ELR (cell line): ENCODE measurements around the gene MYH7B.
A peak's percentile ranks its signal among the peaks of the same experiment; 100 is the strongest.

Source experiments
- DNase-seq: peaks from one replicate; pipeline ENCODE4 v3.0.0-alpha.2; 2015; ENCODE audit warnings: low read depth

Gene MYH7B

DNA sequence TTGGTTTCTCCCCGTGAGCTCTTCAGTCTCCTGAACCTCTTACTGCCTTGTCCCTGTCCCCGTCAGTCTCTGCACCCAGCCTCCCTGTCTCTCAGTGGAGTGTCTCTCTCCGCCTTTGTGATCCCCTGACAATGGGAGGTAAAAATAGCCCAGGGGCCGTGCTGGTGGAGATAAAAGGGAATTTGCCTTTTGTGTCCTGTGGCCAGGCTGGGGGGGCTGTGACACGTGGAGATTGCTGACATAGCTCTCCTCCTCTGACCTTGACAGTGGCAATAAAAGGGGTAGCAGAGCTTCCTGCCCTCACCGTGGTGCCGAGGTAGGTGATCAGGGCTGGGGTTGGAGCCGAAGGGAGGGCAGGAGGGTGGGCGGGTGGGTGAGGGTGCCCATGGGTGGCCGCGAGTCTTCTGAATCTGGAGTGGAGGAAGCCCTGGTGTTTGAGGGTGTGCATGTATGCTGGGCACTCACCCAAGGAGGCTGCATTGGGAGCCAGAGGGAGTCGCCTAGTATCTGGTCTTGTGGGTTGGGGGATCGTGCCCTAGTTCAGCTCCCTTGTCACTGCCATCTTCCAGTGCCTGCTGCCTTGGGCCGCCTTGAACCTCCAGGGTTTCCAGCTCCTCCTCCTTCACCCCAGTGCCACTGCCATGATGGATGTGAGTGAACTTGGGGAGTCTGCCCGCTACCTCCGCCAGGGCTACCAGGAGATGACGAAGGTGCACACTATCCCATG lies 21.9 kb downstream of the MYH7B start:
- DNase-seq, result no peak

GRCh38 chr20:34978092-34978744 lies 22.6 kb downstream of the MYH7B start:
- no peak for DNase-seq

DNA sequence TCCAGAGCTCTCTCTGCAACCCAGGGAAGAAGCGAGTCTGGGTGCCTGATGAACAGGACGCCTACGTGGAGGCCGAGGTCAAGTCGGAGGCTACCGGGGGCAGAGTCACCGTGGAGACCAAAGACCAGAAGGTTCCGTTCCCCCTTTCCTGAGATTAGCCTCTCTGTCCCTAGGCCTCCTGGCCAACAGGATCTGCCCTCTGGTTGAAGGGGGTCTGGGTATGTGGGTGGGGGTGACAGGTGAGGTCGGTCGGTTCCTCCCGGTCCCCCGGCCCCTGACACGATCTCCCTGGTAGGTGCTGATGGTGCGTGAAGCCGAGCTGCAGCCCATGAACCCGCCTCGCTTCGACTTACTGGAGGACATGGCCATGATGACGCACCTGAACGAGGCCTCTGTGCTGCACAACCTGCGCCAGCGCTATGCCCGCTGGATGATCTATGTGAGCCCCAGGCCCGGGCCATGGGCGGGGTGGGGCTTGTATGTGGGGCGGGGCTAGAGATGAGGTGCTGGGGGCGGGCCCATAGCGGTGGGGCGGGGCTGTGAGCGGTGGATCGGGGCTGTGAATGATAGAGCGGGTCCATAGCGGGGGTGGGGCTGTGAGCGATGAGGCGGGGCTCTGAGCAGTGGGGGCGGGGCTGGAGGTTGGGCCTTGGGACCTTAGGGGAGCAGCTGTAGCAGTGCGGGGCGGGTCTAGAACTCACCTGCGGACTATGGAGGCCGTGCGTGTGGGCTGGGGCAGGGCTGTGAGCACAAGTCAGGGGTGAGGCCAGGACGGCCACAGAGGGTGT lies 23.9 kb downstream of the MYH7B start:
- no peak for DNase-seq

DNA sequence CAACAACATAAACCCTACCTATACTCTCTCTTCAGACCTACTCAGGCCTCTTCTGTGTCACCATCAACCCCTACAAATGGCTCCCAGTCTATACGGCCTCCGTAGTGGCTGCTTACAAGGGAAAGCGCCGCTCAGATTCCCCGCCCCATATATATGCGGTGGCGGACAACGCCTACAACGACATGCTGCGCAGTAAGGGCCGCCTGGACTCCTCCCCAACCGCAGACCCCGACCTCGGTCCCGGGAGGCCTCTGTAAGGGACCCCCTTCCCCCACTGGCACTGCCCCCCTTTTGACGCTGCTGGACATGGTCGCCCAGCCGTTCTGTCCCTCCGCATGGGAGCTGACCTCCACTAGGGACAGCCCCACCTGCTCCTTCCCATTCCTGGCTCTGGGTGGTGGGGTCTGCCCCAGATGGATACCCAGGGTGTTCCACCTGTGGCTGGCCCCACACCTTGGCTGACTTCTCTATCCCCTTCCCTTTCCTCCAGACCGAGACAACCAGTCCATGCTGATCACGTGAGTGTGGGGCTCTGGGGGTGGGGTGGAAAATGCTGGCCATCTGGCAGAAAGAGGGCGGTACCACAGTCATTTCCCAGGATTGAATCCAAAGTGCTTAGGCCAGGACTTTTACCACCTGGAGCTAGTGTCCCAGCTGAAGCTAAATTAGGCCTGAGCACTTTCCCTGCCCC lies 25.0 kb downstream of the MYH7B start:
- no peak for DNase-seq

- DNase-seq, result no peak
Observed at GRCh38 chr20:34982270-34983088, 26.8 kb downstream of the MYH7B start.

- no peak for DNase-seq
Observed at GRCh38 chr20:34983089-34983820, 27.6 kb downstream of the MYH7B start.

DNA sequence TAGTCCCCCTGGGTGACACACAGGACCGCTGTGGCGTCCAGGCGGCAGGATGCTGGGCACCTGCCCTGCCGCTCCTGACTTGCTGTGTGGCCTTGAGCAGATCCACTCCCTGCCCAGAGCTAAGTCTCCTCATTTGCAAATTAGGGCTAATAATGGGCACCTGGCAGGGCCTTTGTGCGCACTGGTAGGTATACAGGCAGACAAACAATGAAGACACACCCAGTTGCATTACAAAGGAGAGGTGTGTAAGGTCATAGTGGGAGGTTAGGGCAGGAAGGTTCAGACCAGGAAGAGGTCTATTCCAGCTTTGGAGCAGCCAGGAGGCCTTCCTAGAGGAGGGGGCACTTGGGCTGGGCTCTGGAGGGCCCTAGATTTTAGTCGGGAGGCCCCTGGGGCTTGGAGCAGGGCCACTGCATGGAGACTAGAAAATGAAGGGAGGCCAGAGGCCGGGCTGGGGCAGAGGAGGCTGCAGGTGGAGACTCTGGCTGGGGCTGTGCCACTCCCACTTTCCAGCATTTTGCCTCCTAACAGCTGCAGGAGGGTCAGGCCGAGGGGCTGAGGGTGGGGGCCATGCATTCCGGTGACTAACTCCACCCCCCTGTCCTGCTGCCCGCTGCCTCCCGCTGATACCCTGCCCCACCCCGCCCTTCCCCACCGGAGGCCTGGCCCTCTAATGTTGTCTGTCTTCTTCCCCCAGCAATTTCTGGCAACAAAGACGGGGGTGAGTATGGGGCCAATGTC lies 28.5 kb downstream of the MYH7B start:
- DNase-seq, result no peak

GRCh38 chr20:34984756-34985261 lies 29.1 kb downstream of the MYH7B start:
- peak; percentile 36 for DNase-seq

DNA sequence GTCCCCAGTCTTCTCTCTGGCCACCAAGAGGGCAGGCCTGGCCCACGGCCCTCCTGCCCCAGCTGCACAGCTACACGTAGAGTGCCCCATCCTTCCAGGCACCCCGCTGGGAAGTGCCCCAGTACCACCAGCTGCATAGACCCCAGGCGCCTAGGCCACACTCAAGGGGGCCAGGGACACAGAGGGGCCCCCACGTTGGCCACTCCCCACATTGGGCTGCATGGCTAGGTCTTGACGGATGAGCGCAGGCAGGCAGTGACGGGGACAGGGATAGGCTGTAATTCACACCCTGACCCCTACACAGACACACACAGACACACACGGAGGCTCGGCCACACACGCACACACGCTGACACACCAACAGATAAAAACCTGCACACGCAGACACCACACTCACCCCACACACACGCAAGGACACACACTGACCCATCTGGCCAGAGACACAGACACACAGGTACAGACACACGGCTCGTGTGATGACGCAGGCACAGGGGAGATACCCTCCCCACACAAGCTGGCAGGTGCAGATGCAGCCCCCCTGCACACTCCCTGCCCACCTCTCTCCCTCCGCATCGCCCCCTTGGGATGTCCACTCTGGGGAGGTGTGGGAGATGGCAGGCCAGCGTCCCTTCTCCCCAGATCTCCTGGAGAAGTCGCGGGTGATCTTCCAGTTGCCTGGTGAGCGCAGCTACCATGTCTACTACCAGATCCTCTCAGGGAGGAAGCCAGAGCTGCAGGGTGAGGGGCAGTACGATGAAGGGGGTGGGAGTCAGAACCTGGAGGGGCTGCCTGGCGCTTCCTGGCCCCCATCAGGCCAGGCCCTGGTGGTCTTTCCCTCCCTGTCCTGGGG lies 30.0 kb downstream of the MYH7B start:
- no peak for DNase-seq

- DNase-seq, result no peak
Observed at GRCh38 chr20:34986311-34987287, 30.9 kb downstream of the MYH7B start.

- DNase-seq, result no peak
Observed at GRCh38 chr20:34987288-34988190, 31.9 kb downstream of the MYH7B start.

- DNase-seq, result peak; percentile 22
Observed at GRCh38 chr20:34988191-34988540, 32.5 kb downstream of the MYH7B start.

- no peak for DNase-seq
Observed at GRCh38 chr20:34989118-34989517, 33.5 kb downstream of the MYH7B start.

GRCh38 chr20:34989670-34990069 lies 34.0 kb downstream of the MYH7B start:
- no peak for DNase-seq

DNA sequence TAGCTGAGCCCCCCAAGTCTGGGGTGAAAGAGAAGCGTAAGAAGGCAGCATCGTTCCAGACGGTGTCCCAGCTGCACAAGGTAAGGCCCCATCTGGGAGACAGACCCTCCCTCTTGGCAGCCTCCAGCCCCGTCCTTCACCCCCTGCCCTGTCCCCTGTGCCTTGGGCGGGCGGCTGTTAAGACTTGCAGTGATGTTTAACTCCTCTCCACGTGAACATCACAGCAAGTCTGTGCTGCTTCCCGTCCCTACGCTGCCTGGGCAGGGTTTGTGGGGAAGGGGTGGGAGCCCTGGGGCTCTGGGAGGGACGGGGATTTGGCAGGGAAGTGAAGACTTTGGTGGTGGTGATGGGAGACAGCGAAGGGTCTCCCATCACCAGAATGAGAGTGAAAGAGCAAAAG lies 34.6 kb downstream of the MYH7B start:
- no peak for DNase-seq

DNA sequence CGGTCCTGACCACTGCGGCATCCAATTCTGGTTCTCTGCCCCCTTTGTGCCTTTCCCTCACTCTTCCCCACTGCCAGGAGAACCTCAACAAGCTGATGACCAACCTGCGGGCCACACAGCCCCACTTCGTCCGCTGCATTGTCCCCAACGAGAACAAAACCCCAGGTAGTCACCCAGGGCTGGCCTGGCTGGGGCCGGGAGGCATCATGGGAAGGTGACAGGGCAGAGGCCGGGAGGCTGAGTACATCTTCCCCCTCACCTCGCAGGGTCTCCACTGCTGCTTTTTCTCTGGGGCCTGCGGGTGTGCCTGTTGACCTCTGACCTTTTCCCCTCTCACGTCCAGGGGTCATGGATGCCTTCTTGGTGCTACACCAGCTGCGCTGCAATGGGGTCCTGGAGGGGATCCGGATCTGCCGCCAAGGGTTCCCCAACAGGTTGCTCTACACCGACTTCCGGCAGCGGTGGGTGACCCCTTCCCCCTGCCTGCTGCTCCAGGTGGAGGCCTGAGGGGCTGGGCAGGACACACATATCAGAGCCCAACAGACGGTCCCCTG lies 35.1 kb downstream of the MYH7B start:
- no peak for DNase-seq
